HEK293T (cell line): ENCODE data around the gene S100Z.

ENCODE experiments used
- BHLHE40 ChIP-seq: fragments of 450-650 bp; IDR thresholded peaks from 2 replicates; pipeline ENCODE4 v1.6.1; 2016; ENCODE audit warnings: mild to moderate bottlenecking, moderate library complexity, borderline replicate concordance
- FOXA1 ChIP-seq: fragments of 450-650 bp; IDR thresholded peaks from 2 replicates; pipeline ENCODE4 v1.6.1; 2016; ENCODE audit warnings: mild to moderate bottlenecking
- FOXK2 ChIP-seq: fragments of 450-650 bp; IDR thresholded peaks from 2 replicates; pipeline ENCODE4 v1.6.1; 2016; ENCODE audit warnings: mild to moderate bottlenecking
- L3MBTL2 ChIP-seq: fragments of 450-650 bp; conservative IDR thresholded peaks from 2 replicates; pipeline ENCODE4 v1.6.1; 2016; ENCODE audit warnings: mild to moderate bottlenecking
- LEF1 ChIP-seq: fragments of 450-650 bp; IDR thresholded peaks from 2 replicates; pipeline ENCODE4 v1.6.1; 2017; ENCODE audit warnings: mild to moderate bottlenecking, borderline replicate concordance
- TARDBP ChIP-seq: fragments of 450-650 bp; IDR thresholded peaks from 2 replicates; pipeline ENCODE4 v1.6.1; 2016

DNA sequence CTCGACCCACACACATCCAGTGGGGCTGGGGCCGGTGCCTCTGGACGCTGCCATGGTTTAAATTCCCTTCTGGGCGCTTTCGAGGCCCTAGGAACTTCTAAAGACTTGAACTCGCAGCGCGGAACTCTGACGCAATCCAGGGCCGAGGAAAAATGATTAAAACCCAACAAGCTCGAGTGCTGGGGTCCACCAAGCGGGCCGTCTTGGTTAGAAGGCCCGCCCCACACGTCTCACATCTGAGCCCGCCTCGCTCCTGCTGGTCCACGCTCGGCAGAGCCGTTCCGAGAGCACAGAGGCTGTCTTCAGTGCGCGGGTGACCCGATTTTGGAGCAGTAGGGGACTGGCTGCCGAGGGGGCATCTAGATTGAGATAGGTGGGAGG lies 104.6 kb downstream of the S100Z start:
- TF ChIP-seq BHLHE40, result no peak
- TF ChIP-seq TARDBP, result no peak
- TF ChIP-seq FOXA1, result no peak
- TF ChIP-seq LEF1, result no peak
- TF ChIP-seq L3MBTL2, result no peak
- no peak for TF ChIP-seq FOXK2
